Endothelial cell of umbilical vein (primary cell): ENCODE measurements around the gene PRRT1. TPM values are rescaled to one million over a fixed set of nuclear protein-coding genes. Genes with fewer than 3 reads are reported as not detected.

ENCODE experiments used
- BruUV-seq: library from RNA; stranded (reverse); fragments of 400-500 nt; replicated peaks from 2 replicates; lab custom pipeline; 2021; lab: Mats Ljungman, UMichigan
- CTCF ChIA-PET: fragments of 300-600, 350-600 bp; sonication (Branson Sonifier 250); formaldehyde crosslinking; loops from one replicate; lab custom pipeline; 2021; ENCODE audit warnings: antibody characterized with exemption, inconsistent platforms; lab: Charles Lee
- POLR2A ChIA-PET: fragments of 300-600, 350-600 bp; sonication (Branson Sonifier 250); formaldehyde crosslinking; loops from one replicate; lab custom pipeline; 2021; ENCODE audit warnings: antibody characterized with exemption, inconsistent platforms; lab: Charles Lee
- DNase-seq: peaks from one replicate; pipeline ENCODE4 v3.0.0-alpha.2; 2011; ENCODE audit warnings: low read depth, low spot score
- FAIRE-seq: peaks from 2 replicates; lab custom pipeline; 2011; peaks lifted over from hg19 to GRCh38; lab: Jason Lieb, UNC
- H2AFZ ChIP-seq: 2 replicates; pipeline ENCODE4 v1.6.0; 2012; ENCODE audit warnings: low read depth, low read length, control low read depth, inconsistent platforms
- H3K27ac ChIP-seq: 2 replicates; pipeline ENCODE4 v1.5.1; 2011; ENCODE audit warnings: low read depth, mild to moderate bottlenecking, control low read depth, low read length, moderate library complexity; ENCODE audit not compliant: insufficient read depth
- H3K27me3 ChIP-seq, 2 experiments: 2 replicates each; pipeline versions ENCODE4 v1.6.0 to v1.6.1; 2011; ENCODE audit warnings: low read length in 2 of 2, mixed read lengths in 1 of 2; ENCODE audit not compliant: control insufficient read depth in 2 of 2, insufficient read depth in 2 of 2
- H3K36me3 ChIP-seq, 2 experiments: 2 replicates in 1 of 2; 3 replicates in 1 of 2; pipeline ENCODE4 v1.5.1; 2011; ENCODE audit warnings: low read length in 2 of 2, mild to moderate bottlenecking in 1 of 2, moderate library complexity in 1 of 2; ENCODE audit not compliant: control insufficient read depth in 2 of 2, insufficient read depth in 2 of 2; ENCODE audit errors: extremely low read depth in 1 of 2
- H3K4me1 ChIP-seq: 3 replicates; pipeline ENCODE4 v1.5.1; 2011; ENCODE audit warnings: mild to moderate bottlenecking, low read length; ENCODE audit not compliant: control insufficient read depth, insufficient read depth; ENCODE audit errors: extremely low read depth
- H3K4me2 ChIP-seq: 2 replicates; pipeline ENCODE4 v1.6.1; 2011; ENCODE audit warnings: low read length, control low read depth, mixed read lengths; ENCODE audit not compliant: insufficient read depth
- H3K4me3 ChIP-seq, 3 experiments: fragments of 200-600 bp in 1 of 3; sonication (generic), shearing (Covaris generic) in 1 of 3; replicated peaks in 1 of 3; 2 replicates each; pipeline ENCODE4 v1.5.1; 2011 to 2016; ENCODE audit warnings: control low read depth in 3 of 3, low read length in 3 of 3, mild to moderate bottlenecking in 2 of 3, inconsistent platforms in 1 of 3, low read depth in 1 of 3, moderate library complexity in 1 of 3; ENCODE audit not compliant: insufficient read depth in 1 of 3
- H3K79me2 ChIP-seq: 2 replicates; pipeline ENCODE4 v1.6.0; 2012; ENCODE audit warnings: low read length, inconsistent platforms; ENCODE audit not compliant: control insufficient read depth, insufficient read depth
- H3K9ac ChIP-seq: replicated peaks from 2 replicates; pipeline ENCODE3; 2011; ENCODE audit warnings: low read length, control low read depth; ENCODE audit not compliant: insufficient read depth; ENCODE audit errors: extremely low read depth
- H3K9me1 ChIP-seq: replicated peaks from 3 replicates; pipeline ENCODE4 v1.6.0; 2011; ENCODE audit warnings: mild to moderate bottlenecking, low read length; ENCODE audit not compliant: control insufficient read depth, insufficient read depth; ENCODE audit errors: extremely low read depth
- H3K9me3 ChIP-seq: replicated peaks from 2 replicates; pipeline ENCODE4 v1.5.1; 2012; ENCODE audit warnings: low read length, inconsistent platforms; ENCODE audit not compliant: control insufficient read depth, insufficient read depth
- H4K20me1 ChIP-seq: replicated peaks from 2 replicates; pipeline ENCODE3; 2011; ENCODE audit warnings: mild to moderate bottlenecking, low read length; ENCODE audit not compliant: control insufficient read depth, insufficient read depth; ENCODE audit errors: extremely low read depth
- EZH2 ChIP-seq: IDR thresholded peaks from 2 replicates; pipeline ENCODE4 v1.6.1; 2012; ENCODE audit warnings: borderline replicate concordance, low read depth, mild to moderate bottlenecking, moderate library complexity, low read length, inconsistent platforms; ENCODE audit not compliant: severe bottlenecking
- FOS ChIP-seq: IDR thresholded peaks from 2 replicates; pipeline ENCODE4 v1.6.1; 2011; ENCODE audit warnings: mild to moderate bottlenecking, low read length, moderate library complexity, borderline replicate concordance; ENCODE audit not compliant: insufficient read depth
- GATA2 ChIP-seq: IDR thresholded peaks from 2 replicates; pipeline ENCODE4 v1.7.0; 2011; ENCODE audit warnings: low read depth, mild to moderate bottlenecking, moderate library complexity, mixed read lengths, low read length; ENCODE audit not compliant: insufficient read length, insufficient read depth
- JUN ChIP-seq: IDR thresholded peaks from 2 replicates; pipeline ENCODE4 v1.6.1; 2011; ENCODE audit warnings: borderline replicate concordance, low read depth; ENCODE audit not compliant: insufficient read length, insufficient read depth
- MYC ChIP-seq: IDR thresholded peaks from one replicate; pipeline ENCODE4 v1.6.1; 2011; ENCODE audit warnings: mild to moderate bottlenecking, low read depth, low read length
- POLR2A ChIP-seq: IDR thresholded peaks from 2 replicates; pipeline ENCODE4 v1.6.1; 2012; ENCODE audit warnings: low read depth, mild to moderate bottlenecking, control low read depth, low read length
- POLR2AphosphoS5 ChIP-seq: IDR thresholded peaks from 2 replicates; pipeline ENCODE4 v1.6.1; 2012; ENCODE audit warnings: low read depth, mild to moderate bottlenecking, control low read depth, low read length, moderate library complexity; ENCODE audit not compliant: insufficient read depth
- dilution Hi-C: fragments of 300-500 bp; cut with MboI; formaldehyde crosslinking; loops from one replicate; pipeline ENCODE4 v1.15.0; 2019; ENCODE audit warnings: low sequenced_read_pairs; ENCODE audit not compliant: extremely low pct_ligation_motif_present
- intact Hi-C: fragments of 100-400 bp; cut with micrococcal nuclease; formaldehyde crosslinking; loops from one replicate; pipeline ENCODE4 v1.10.0; 2022
- polyA plus RNA-seq, 4 experiments: library from polyadenylated mRNA; depleted of rRNA in 3 of 4; stranded (reverse) in 3 of 4; unstranded in 1 of 4; fragments of >200 nt; gene quantifications; 2 replicates each; pipeline versions ENCODE4 v1.2.1 to v1.2.3, GENCODE V29; 2011 to 2012; ENCODE audit warnings: missing spikeins in 1 of 4
- total RNA-seq: library from RNA; stranded (reverse); gene quantifications from 2 replicates; pipeline ENCODE4 v1.2.3, GENCODE V29; 2021
- TF ChIP-seq, protein P1 (sequence below), 2 donors: IDR thresholded peaks; 1 replicate in 1 of 2; 2 replicates in 1 of 2; pipeline ENCODE4 v1.5.1; 2011; ENCODE audit warnings: low read length in 2 of 2, mild to moderate bottlenecking in 2 of 2, moderate library complexity in 2 of 2, control low read depth in 1 of 2, inconsistent platforms in 1 of 2, low read depth in 1 of 2; ENCODE audit not compliant: insufficient read depth in 1 of 2; ENCODE audit errors: extremely low read depth in 1 of 2
- TF ChIP-seq, protein P2 (sequence below): IDR thresholded peaks from 2 replicates; pipeline ENCODE4 v1.6.1; 2011; ENCODE audit not compliant: insufficient read depth, insufficient read length

The PRRT1 gene
- total and polyA plus RNA-seq, 2 donors (not counting 3 experiments of a cell fraction or from before 2014, with no cell fraction given): 0.55 to 1.3 TPM

DNA sequence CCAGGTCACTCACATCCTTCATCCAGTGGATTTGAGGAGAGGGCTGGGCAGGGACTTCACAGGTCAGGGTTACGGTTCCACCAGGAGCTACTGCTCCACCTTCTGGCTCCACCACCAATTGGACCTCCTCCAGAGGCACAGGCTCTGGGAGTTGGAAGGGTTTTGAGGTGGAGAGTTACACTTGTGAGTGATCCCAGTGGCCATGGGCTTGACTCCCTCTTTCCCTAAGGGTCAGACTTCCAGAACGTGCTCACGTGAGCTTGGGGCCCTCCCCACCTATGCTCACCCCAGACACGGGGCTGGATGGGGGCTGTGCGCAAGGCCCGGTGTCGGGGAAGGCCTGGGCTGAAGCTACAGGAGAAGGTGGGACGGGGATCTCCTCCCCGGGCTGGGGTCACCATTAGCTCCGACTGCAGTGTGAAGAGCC lies 30.8 kb upstream of the PRRT1 start:
- POLR2A ChIA-PET: no interaction called here
- TF ChIP-seq, protein P1, sequence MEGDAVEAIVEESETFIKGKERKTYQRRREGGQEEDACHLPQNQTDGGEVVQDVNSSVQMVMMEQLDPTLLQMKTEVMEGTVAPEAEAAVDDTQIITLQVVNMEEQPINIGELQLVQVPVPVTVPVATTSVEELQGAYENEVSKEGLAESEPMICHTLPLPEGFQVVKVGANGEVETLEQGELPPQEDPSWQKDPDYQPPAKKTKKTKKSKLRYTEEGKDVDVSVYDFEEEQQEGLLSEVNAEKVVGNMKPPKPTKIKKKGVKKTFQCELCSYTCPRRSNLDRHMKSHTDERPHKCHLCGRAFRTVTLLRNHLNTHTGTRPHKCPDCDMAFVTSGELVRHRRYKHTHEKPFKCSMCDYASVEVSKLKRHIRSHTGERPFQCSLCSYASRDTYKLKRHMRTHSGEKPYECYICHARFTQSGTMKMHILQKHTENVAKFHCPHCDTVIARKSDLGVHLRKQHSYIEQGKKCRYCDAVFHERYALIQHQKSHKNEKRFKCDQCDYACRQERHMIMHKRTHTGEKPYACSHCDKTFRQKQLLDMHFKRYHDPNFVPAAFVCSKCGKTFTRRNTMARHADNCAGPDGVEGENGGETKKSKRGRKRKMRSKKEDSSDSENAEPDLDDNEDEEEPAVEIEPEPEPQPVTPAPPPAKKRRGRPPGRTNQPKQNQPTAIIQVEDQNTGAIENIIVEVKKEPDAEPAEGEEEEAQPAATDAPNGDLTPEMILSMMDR (IDR thresholded peaks at IDR 0.05; ENCODE audit: extremely low read depth in 1 of 2, insufficient read depth in 1 of 2, low read depth in 1 of 2, low read length in 2 of 2): no peak
- no peak for TF ChIP-seq FOS
- no peak for TF ChIP-seq MYC
- no peak for TF ChIP-seq JUN
- TF ChIP-seq, protein P2, sequence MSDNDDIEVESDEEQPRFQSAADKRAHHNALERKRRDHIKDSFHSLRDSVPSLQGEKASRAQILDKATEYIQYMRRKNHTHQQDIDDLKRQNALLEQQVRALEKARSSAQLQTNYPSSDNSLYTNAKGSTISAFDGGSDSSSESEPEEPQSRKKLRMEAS: no peak
- no peak for TF ChIP-seq POLR2AphosphoS5
- TF ChIP-seq EZH2: no peak
- no peak for TF ChIP-seq POLR2A
- no peak for TF ChIP-seq GATA2
- peaks cover 6% of the 10 kb centered on the region for H3K79me2 ChIP-seq
- peaks cover 3 to 31% of the 10 kb centered on the region in 2 experiments for H3K36me3 ChIP-seq
- no peak overlapping the region for H3K27ac ChIP-seq
- DNase-seq (no peak), FAIRE-seq (no peak)
- no peaks in the 10 kb centered on the region for H3K9me3 ChIP-seq
- BruUV-seq: no TSS peak
- no peak overlapping the region for H2AFZ ChIP-seq
- dilution Hi-C loops: no loop called here
- H3K9ac ChIP-seq: no peak overlapping the region
- peaks cover 17% of the 10 kb centered on the region for H3K4me1 ChIP-seq
- no peaks in the 10 kb centered on the region for H3K9me1 ChIP-seq
- H4K20me1 ChIP-seq: no peaks in the 10 kb centered on the region
- H3K4me2 ChIP-seq: no peak overlapping the region
- no peaks in the 10 kb centered on the region for H3K27me3 ChIP-seq
- intact Hi-C loops: no loop called here
- no peak overlapping the region for H3K4me3 ChIP-seq
- CTCF ChIA-PET: interaction anchor here (1.0 to 1.7 kb wide), 2 partner anchors 13 to 64 kb away, joined by 3 to 5 read pairs; no protein-coding TSS in a partner anchor
